Stimulated activated CD8-positive, alpha-beta memory T cell treated with anti-CD3 and anti-CD28 coated beads, Interleukin-12 subunit alpha, Interleukin-12 subunit beta, amount 100 ng/mL, for 24 hours (primary cell): Measurements from ENCODE around the gene PTPRN2.
"Not testable (repeated sequence)": the region's sequence is repeated elsewhere in the genome, so short reads cannot be mapped to it uniquely, and the experiment has no call there.

Experiments
- DNase-seq: peaks from one replicate; pipeline ENCODE4 v3.0.0-alpha.2; 2020; ENCODE audit errors: extremely low read depth

Gene PTPRN2

DNA sequence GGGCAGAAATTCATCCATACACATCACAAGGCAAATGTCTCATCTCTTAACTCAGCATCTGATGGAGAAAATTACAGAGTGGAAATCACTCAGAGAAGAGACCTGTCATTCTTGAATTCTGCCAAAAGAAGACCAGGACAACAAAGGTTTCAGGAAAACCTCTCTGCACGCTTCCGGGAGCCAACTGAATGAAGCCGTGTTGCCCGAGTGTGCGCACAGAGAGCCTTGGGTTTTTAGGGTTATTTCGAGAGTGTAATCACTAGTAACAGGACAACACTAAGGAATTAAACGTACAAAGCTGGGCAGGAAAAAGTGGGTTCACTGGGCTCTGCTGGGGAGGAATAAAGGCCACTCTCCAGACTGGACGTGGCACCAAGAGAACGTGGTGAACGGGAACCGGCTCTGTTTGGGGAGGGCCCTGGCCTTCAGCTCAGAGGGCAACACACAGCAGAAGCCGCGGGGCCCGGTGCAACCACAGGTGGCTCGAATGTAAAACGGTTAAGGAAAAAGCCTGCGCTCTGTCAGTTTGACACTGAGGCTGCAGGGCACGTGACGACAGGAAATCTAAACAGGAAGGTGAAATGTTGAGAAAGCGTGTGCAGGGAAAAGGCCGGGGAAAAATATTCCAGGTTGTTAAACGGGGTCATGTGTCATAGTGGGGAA lies 919.3 kb downstream of the PTPRN2 start:
- no peak for DNase-seq

- no peak for DNase-seq
Observed at GRCh38 chr7:157667731-157668130, 919.9 kb downstream of the PTPRN2 start.

GRCh38 chr7:157667261-157667660 lies 920.4 kb downstream of the PTPRN2 start:
- no peak for DNase-seq

DNA sequence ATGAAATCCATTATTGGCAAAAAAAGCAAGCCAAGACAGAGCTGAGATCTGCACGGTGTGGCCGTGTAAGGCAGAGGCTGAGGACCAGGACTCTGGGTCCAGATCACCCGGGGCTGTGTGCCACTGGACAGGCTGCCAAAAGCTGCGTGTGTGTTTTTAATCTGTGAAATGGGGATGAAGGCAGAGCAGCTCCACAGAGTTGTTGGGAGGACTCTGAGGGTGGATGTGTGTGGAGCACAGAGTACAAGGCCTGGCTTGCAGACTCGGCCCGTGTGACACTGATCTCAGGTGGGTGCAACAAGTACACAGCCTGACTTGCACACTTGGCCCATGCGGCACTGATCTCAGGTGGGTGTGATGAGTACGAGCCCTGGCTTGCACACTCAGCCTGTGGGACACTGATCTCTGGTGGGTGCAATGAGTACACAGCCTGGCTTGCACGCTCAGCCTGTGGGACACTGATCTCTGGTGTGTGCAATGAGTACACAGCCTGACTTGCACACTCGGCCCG lies 921.0 kb downstream of the PTPRN2 start:
- no peak for DNase-seq

DNA sequence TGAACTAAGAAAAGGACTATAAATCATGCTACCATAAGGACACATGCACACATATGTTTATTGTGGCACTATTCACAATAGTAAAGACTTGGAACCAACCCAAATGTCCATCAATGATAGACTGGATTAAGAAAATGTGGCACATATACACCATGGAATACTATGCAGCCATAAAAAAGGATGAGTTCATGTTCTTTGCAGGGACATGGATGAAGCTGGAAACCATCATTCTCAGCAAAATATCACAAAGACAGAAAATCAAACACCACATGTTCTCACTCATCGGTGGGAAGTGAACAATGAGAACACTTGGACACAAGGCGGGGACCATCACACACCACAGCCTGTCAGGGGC lies 922.0 kb downstream of the PTPRN2 start:
- DNase-seq = not testable (repeated sequence)

DNA sequence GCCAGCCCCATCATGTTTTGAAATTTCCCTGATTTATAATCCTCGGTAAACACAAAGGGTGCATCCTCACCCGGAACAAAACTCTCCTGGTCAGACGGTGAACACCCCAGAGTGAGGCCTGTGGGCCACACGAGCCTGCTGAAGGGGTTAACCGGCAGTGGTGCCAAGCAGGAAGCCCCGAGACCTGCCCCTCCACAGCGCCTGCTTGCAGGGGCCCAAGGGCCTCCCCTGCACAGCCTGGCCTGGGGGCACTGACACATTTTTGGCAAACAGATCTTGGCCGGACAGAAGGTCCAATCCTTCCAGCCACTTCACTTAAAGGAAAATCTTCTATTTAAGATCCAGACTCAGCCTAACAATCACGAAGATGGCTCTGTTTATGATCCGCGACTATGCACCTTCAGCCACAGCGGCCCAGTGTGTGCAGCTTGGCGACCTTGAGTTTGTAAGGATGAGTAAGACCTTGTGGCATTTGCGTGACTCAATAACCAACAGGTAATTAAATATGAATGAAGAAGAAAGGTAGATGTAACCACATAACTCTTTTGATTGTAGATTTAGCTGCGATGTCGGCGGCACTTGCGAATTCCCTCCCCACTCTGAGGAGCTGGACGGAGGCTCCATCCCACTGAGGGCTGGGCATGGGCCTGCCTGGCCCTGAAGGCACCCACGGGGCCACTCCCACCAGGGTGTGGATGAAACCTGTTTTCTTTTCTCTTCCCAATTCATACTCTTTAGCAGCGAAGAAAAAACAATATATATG lies 922.6 kb downstream of the PTPRN2 start:
- DNase-seq = no peak

DNA sequence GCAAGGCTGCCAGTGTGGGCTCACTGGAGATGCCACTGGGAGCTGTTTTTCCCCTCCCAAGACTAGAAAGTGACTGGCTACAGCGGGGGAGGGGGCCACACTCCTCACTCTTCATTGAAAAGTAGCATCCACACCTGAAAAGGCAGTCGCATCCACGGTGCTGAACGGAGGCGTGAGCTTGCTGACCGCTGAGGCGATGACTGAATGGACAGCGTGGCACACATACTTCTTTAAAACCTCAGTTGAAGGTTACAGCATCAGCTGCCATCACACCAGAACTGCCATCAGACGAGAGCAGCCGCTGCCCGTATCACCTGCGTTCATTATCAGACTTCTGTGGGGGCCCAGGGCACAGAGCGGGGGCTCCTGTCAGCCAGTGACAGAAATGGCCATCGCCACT lies 923.6 kb downstream of the PTPRN2 start:
- no peak for DNase-seq

- DNase-seq = no peak
Observed at GRCh38 chr7:157662981-157663716, 924.5 kb downstream of the PTPRN2 start.

- no peak for DNase-seq
Observed at GRCh38 chr7:157662110-157662791, 925.4 kb downstream of the PTPRN2 start.

DNA sequence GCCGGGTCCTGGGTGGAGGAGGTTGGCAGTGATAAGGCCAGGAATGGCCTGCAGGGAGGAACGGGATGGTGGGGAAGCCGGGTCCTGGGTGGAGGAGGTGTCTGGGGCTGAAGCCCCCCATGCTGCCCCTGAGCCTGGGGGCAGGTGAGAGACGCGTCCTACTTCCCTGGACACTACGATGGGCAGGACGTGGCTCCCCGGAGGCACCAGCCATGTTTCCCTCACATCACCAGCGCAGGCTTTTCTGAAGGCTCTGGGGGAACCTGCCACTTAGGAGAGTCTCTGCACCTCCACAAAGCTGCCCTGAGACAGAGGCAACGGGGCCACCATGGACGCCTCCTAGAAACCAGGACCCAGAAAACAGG lies 926.0 kb downstream of the PTPRN2 start:
- DNase-seq = no peak

- DNase-seq = no peak
Observed at GRCh38 chr7:157660971-157661610, 926.5 kb downstream of the PTPRN2 start.

GRCh38 chr7:157658851-157659412 lies 928.7 kb downstream of the PTPRN2 start:
- no peak for DNase-seq

DNA sequence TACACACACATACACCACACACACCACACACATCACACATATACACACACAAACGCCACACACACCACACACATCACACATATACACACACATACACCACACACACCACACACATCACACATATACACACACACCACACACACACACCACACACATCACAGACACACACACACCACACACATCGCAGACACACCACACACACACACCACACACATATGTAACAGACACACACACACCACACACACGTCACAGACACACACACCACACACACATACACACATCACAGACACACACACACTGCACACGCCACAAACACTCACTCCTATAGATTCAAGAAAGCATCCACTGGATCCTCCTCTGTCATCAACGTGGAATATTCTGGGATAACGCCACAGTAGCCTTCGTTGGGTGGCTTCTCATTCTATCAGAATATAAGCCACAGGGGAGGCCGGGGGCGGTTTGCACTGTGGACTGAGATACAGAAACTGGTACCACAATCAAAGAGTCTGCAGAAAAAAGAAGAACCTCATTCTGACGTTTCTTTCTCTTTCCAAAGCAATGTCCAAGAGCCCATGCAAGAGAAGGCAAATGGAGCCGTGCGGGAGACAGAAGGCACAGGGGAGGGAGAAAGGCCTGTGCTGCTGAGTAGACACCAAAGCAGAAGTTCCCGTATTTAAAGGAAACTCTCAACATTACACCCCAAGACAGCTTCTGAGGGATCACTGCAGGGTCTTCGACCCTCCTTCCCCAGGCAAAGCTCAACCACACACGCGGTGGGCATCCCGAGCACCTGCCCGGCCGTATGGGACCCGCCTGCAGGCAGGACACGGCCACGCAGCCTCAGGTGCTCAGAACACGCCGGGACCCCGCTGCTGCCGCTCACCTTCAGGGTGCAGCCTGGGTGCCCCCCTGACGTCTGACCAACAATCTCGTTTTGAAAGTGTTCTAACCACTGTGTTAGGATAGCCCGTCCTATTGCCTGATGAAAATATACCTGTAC lies 929.6 kb downstream of the PTPRN2 start:
- no peak for DNase-seq

DNA sequence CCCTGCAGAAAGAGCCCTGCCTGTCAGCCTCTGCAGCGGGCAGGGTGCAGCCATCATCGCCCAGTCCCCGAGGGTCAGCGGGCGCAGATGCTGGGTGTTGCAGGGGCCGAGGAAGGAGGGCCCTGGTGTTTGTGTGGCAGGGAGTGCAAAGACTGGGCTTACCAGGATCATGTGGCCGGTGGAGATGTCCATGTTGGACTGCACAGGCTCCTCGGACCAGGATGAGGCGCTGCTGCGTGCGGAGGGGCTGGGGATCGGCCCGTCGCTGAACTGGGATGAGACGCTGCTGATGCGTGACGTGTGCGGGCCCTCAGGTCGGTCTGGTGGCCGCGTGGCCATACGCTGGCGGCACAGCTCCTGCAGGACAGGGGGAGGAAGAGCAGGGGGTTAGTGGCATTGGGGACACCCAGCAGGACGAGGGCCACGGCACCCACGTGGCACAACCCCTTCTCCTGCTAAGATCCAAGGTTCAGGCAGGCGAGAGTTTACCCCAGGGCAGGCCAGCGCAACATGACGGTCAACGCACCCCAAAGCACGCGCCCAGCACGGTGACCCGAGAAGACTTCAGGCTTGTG lies 931.3 kb downstream of the PTPRN2 start:
- DNase-seq = no peak

GRCh38 chr7:157654350-157654749 lies 933.3 kb downstream of the PTPRN2 start:
- no peak for DNase-seq

- DNase-seq = no peak
Observed at GRCh38 chr7:157653827-157654207, 933.8 kb downstream of the PTPRN2 start.

DNA sequence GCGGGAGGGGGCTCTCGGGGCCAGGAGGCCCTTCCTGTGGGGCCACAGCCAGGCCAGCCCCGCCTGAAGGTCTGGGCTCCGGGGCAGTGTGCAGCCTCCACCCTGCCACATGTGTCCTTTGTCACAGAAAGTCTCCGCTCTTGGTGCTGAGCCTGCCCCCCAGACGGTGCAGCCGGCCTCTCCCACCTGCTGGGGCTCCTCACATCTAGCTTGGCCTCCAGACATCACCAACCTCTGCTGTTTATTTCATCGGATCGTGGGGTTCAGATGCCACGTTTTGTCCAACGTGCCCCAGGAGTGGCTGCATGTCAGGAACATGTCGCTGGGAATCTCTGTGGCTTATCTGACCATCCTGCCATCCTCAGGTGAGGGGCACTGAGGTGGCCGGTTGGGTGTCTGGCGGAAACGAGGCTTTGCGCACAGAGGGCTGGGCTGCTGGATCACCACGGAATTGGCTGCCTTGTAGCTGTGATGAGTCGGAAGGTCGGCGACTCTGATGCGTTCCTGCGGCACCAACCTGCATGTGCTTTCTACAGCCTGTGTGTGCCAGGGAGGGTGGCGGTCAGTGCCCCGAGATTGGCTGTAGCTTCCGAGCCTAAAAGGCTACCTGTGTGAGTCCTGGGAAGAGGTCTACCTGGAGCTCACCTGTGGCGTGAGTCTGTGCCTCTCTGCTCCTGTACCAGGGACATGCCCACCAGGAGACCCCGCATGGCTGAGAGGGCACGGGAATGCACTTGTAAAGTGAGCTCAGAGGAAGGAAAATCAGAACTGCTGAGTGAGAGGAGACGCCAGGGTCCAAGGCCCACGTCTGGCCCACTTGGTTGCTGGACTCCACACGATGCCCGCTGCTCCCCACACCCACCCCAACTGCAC lies 934.4 kb downstream of the PTPRN2 start:
- no peak for DNase-seq

- no peak for DNase-seq
Observed at GRCh38 chr7:157652161-157652953, 935.3 kb downstream of the PTPRN2 start.
